Left ventricle myocardium inferior (tissue), 1 donor: ENCODE measurements around the gene KRT7. TPM values are rescaled to one million over a fixed set of nuclear protein-coding genes. Genes with fewer than 3 reads are reported as not detected.

Experiments
- DNase-seq: peaks from one replicate; pipeline ENCODE4 v3.0.0-alpha.2; 2020
- H3K27ac ChIP-seq: fragments of 200-600 bp; replicated peaks from 2 replicates; pipeline ENCODE4 v1.8.0; 2021
- H3K27me3 ChIP-seq: fragments of 200-600 bp; 2 replicates; pipeline ENCODE4 v1.8.0; 2021; ENCODE audit warnings: low read depth
- H3K36me3 ChIP-seq: fragments of 200-600 bp; 2 replicates; pipeline ENCODE4 v1.8.0; 2021
- H3K4me1 ChIP-seq: fragments of 200-600 bp; 2 replicates; pipeline ENCODE4 v1.8.0; 2021
- H3K4me3 ChIP-seq: fragments of 200-600 bp; 2 replicates; pipeline ENCODE4 v1.8.0; 2021; ENCODE audit warnings: mild to moderate bottlenecking, moderate library complexity
- H3K9me3 ChIP-seq: fragments of 200-600 bp; replicated peaks from 2 replicates; pipeline ENCODE4 v1.8.0; 2021
- CTCF ChIP-seq: fragments of 200-600 bp; IDR thresholded peaks from 2 replicates; pipeline ENCODE4 v1.8.0; 2021; ENCODE audit warnings: antibody characterized with exemption, mild to moderate bottlenecking, borderline replicate concordance
- intact Hi-C: fragments of 100-400 bp; cut with micrococcal nuclease; formaldehyde crosslinking; loops from one replicate; pipeline ENCODE4 v1.11.0; 2022
- total RNA-seq: library from RNA; stranded (reverse); fragmentation: NEBNext Ultra II Directional; extraction: Animal tissue kit (Norgen Biotek cat#: 25700); gene quantifications from one replicate; pipeline ENCODE4 v1.2.1, GENCODE V29; 2021
- donor health status: DM: no; HTN: yes; CAD: no; lungs with severe emphysema.

KRT7 gene
- total RNA-seq, 1 donor from 2014 or later: not detected

GRCh38 chr12:52258335-52258901 is 25.4 kb downstream of the KRT7 start:
- Histone ChIP-seq H3K9me3 (no peaks in the 10 kb centered on the region), H3K4me3 (peak overlapping the region; percentile 41), H3K27me3 (peaks cover 100% of the 10 kb centered on the region), H3K4me1 (peaks cover 7% of the 10 kb centered on the region), H3K36me3 (no peaks in the 10 kb centered on the region), H3K27ac (no peak overlapping the region)
- TF ChIP-seq CTCF: no peak
- intact Hi-C loops: no loop called here
- no peak for DNase-seq

GRCh38 chr12:52259657-52260243 is 26.7 kb downstream of the KRT7 start:
- DNase-seq: no peak
- Histone ChIP-seq H3K4me3 (no peak overlapping the region), H3K27me3 (peaks cover 87% of the 10 kb centered on the region), H3K36me3 (no peaks in the 10 kb centered on the region), H3K27ac (no peak overlapping the region), H3K4me1 (peaks cover 7% of the 10 kb centered on the region), H3K9me3 (no peaks in the 10 kb centered on the region)
- intact Hi-C loops: no loop called here
- no peak for TF ChIP-seq CTCF

- Histone ChIP-seq H3K4me1 (peaks cover 7% of the 10 kb centered on the region), H3K36me3 (no peaks in the 10 kb centered on the region), H3K4me3 (no peak overlapping the region), H3K9me3 (no peaks in the 10 kb centered on the region), H3K27ac (no peak overlapping the region), H3K27me3 (peaks cover 79% of the 10 kb centered on the region)
- no peak for TF ChIP-seq CTCF
- DNase-seq: no peak
- intact Hi-C loops: no loop called here
Measured at GRCh38 chr12:52260361-52261207, 27.5 kb downstream of the KRT7 start.

- intact Hi-C loops: no loop called here
- H3K27ac ChIP-seq: no peak overlapping the region
- H3K27me3 ChIP-seq: peaks cover 73% of the 10 kb centered on the region
- no peak overlapping the region for H3K4me3 ChIP-seq
- no peaks in the 10 kb centered on the region for H3K36me3 ChIP-seq
- peaks cover 7% of the 10 kb centered on the region for H3K4me1 ChIP-seq
- TF ChIP-seq CTCF: no peak
- no peaks in the 10 kb centered on the region for H3K9me3 ChIP-seq
- DNase-seq: no peak
Measured at GRCh38 chr12:52261208-52261484, 28.1 kb downstream of the KRT7 start.

GRCh38 chr12:52262286-52262685 is 29.2 kb downstream of the KRT7 start:
- intact Hi-C loops: no loop called here
- DNase-seq: no peak

More at GRCh38 chr12:52262286-52262685, 29.2 kb downstream of the KRT7 start:
- Histone ChIP-seq H3K9me3 (no peaks in the 10 kb centered on the region), H3K27me3 (peaks cover 62% of the 10 kb centered on the region), H3K36me3 (no peaks in the 10 kb centered on the region), H3K27ac (no peak overlapping the region), H3K4me3 (no peak overlapping the region), H3K4me1 (peaks cover 7% of the 10 kb centered on the region)
- no peak for TF ChIP-seq CTCF
